Measurements from ENCODE around the gene TXK.

Gene TXK

GRCh38 chr4:48090621-48091020, 43.4 kb downstream of the TXK start:
- TF ChIP-seq CTCF (IDR thresholded peaks at IDR 0.05; ENCODE audit: low read depth, low read length) = no peak
- no peak overlapping the region for H3K4me3 ChIP-seq (ENCODE audit: low read depth, low read length)

- TF ChIP-seq CTCF (IDR thresholded peaks at IDR 0.05; ENCODE audit: low read depth, low read length) = no peak
- H3K4me3 ChIP-seq (ENCODE audit: low read depth, low read length) = no peak overlapping the region
Measured at GRCh38 chr4:48085821-48086589, 48.0 kb downstream of the TXK start.

- H3K4me3 ChIP-seq (ENCODE audit: low read depth, low read length) = no peak overlapping the region
- TF ChIP-seq CTCF (IDR thresholded peaks at IDR 0.05; ENCODE audit: low read depth, low read length) = no peak
Measured at GRCh38 chr4:48082956-48083355, 51.1 kb downstream of the TXK start.

GRCh38 chr4:48081196-48081595, 52.9 kb downstream of the TXK start:
- no peak overlapping the region for H3K4me3 ChIP-seq (ENCODE audit: low read depth, low read length)
- no peak for TF ChIP-seq CTCF (IDR thresholded peaks at IDR 0.05; ENCODE audit: low read depth, low read length)

- H3K4me3 ChIP-seq (ENCODE audit: low read depth, low read length) = no peak overlapping the region
- no peak for TF ChIP-seq CTCF (IDR thresholded peaks at IDR 0.05; ENCODE audit: low read depth, low read length)
Measured at GRCh38 chr4:48079972-48080391, 54.1 kb downstream of the TXK start.

- TF ChIP-seq CTCF (IDR thresholded peaks at IDR 0.05; ENCODE audit: low read depth, low read length) = no peak
- no peak overlapping the region for H3K4me3 ChIP-seq (ENCODE audit: low read depth, low read length)
Measured at GRCh38 chr4:48078862-48079655, 55.0 kb downstream of the TXK start.

- no peak for TF ChIP-seq CTCF (IDR thresholded peaks at IDR 0.05; ENCODE audit: low read depth, low read length)
- H3K4me3 ChIP-seq (ENCODE audit: low read depth, low read length) = no peak overlapping the region
Measured at GRCh38 chr4:48078425-48078824, 55.6 kb downstream of the TXK start.
